D721Med (cell line): ENCODE results near the gene PALS2.

Experiments
- DNase-seq: peaks from one replicate; pipeline ENCODE4 v3.0.0; 2011; ENCODE audit warnings: low spot score; ENCODE audit not compliant: insufficient read length
- FAIRE-seq: peaks from 2 replicates; lab custom pipeline; 2011; peaks lifted over from hg19 to GRCh38; lab: Jason Lieb, UNC
- CTCF ChIP-seq: IDR thresholded peaks from 2 replicates; pipeline ENCODE4 v1.5.1; 2012; ENCODE audit warnings: mild to moderate bottlenecking, control low read depth; ENCODE audit not compliant: insufficient read depth; ENCODE audit errors: missing control alignments

PALS2 gene

GRCh38 chr7:24622646-24623182 lies 49.5 kb downstream of the PALS2 start:
- DNase-seq = no peak
- no peak for TF ChIP-seq CTCF
- FAIRE-seq = no peak
